ENCODE data around the gene ZNF621. TPM values are rescaled to one million over a fixed set of nuclear protein-coding genes. Genes with fewer than 3 reads are reported as not detected.

The ZNF621 gene
- total and polyA plus RNA-seq, 9 of the 15 experiments (the other 6 are each of a cell fraction or from before 2014, with no cell fraction given): 4.7 to 28.9 (median 20.6) TPM

GRCh38 chr3:40580494-40581091 is 55.8 kb downstream of the ZNF621 start (continued):
- TF ChIP-seq MAZ (CRISPR knock-in tag; conservative IDR thresholded peaks at IDR 0.05 in 1 of 2, IDR thresholded peaks at IDR 0.05 in 1 of 2) (0 out of 4 replicates have a peak, but pooled peaks of 1 of the 2 experiments have one; percentile 37), ZNF217 (CRISPR knock-in tag; IDR thresholded peaks at IDR 0.05) (no peak), ARID2 (IDR thresholded peaks at IDR 0.05) (0 out of 2 replicates have a peak, but pooled peaks have one; percentile 41), REST (IDR thresholded peaks at IDR 0.05; ENCODE audit: borderline replicate concordance) (peak; percentile 80), REST (CRISPR knock-in tag; IDR thresholded peaks at IDR 0.05; ENCODE audit: low read depth) (peak; percentile 54; the same call in 1 of the 2 replicates), STAG1 (CRISPR knock-in tag; IDR thresholded peaks at IDR 0.05; ENCODE audit: borderline replicate concordance) (peak; percentile 75; the same call in 1 of the 2 replicates), ZBTB7A (IDR thresholded peaks at IDR 0.05; ENCODE audit: borderline replicate concordance, control insufficient read depth, low read depth, low read length) (peak; percentile 67), NR2C2 (CRISPR knock-in tag; IDR thresholded peaks at IDR 0.05) (peak; percentile 59; the same call in 1 of the 2 replicates), NR2C2 (tag; IDR thresholded peaks at IDR 0.05) (no peak), ZNF431 (CRISPR knock-in tag; IDR thresholded peaks at IDR 0.05) (no peak), JUND (IDR thresholded peaks at IDR 0.05; ENCODE audit: borderline replicate concordance, low read depth, low read length) (peak; percentile 29; the same call in 1 of the 2 replicates), JUND (tag; IDR thresholded peaks at IDR 0.05; ENCODE audit: borderline replicate concordance, low read depth, low read length) (no peak), CREM (IDR thresholded peaks at IDR 0.05; ENCODE audit: low read depth) (peak; percentile 47; the same call in 1 of the 2 replicates), TFAP4 (CRISPR knock-in tag; IDR thresholded peaks at IDR 0.05; ENCODE audit: borderline replicate concordance) (peak; percentile 19; the same call in 1 of the 2 replicates), CTCF (IDR thresholded peaks at IDR 0.05 in 2 of 3, conservative IDR thresholded peaks at IDR 0.05 in 1 of 3; ENCODE audit: insufficient read depth in 2 of 3, low read depth in 1 of 3, low read length in 3 of 3) (peak; percentile 88 to 99 (median 94))
